ENCODE measurements around the gene SH3GL1. TPM values are rescaled to one million over a fixed set of nuclear protein-coding genes. Genes with fewer than 3 reads are reported as not detected.

The SH3GL1 gene
- polyA plus RNA-seq, 1 donor (not counting 4 experiments of a cell fraction or from before 2014, with no cell fraction given), result 47.4 TPM

GRCh38 chr19:4318460-4318859 is 81.9 kb downstream of the SH3GL1 start:
- dilution Hi-C loops (cut with MboI; ENCODE audit: extremely low pct_ligation_motif_present, low sequenced_read_pairs), result no loop called here
- TF ChIP-seq EZH2 (IDR thresholded peaks at IDR 0.05; ENCODE audit: low read length) (no peak), CTCF (optimal IDR thresholded peaks at IDR 0.05 in 1 of 3, IDR thresholded peaks at IDR 0.05 in 1 of 3, conservative IDR thresholded peaks at IDR 0.05 in 1 of 3; ENCODE audit: extremely low read depth in 1 of 3, insufficient read depth in 2 of 3, low read length in 3 of 3) (no peak)

GRCh38 chr19:4316956-4317355 is 83.4 kb downstream of the SH3GL1 start:
- no peak overlapping the region for H3K9ac ChIP-seq (ENCODE audit: control insufficient read depth, extremely low read depth, insufficient read depth, low read length)
- H3K4me3 ChIP-seq (ENCODE audit: control insufficient read depth in 2 of 3, extremely low read depth in 1 of 3, insufficient read depth in 2 of 3, low read depth in 1 of 3, low read length in 3 of 3), result no peak overlapping the region
- H3K27ac ChIP-seq (ENCODE audit: control insufficient read depth, insufficient read depth, low read length), result no peak overlapping the region
- H3K36me3 ChIP-seq (ENCODE audit: control insufficient read depth in 2 of 2, extremely low read depth in 1 of 2, insufficient read depth in 2 of 2, low read length in 2 of 2), result no peaks in the 10 kb centered on the region
- H3K9me3 ChIP-seq (ENCODE audit: control insufficient read depth, low read depth, low read length), result no peaks in the 10 kb centered on the region
- H4K20me1 ChIP-seq (ENCODE audit: control insufficient read depth, extremely low read depth, insufficient read depth, low read length), result no peaks in the 10 kb centered on the region
- H3K4me1 ChIP-seq (ENCODE audit: control insufficient read depth, extremely low read depth, insufficient read depth, low read length), result no peaks in the 10 kb centered on the region
- no peak for TF ChIP-seq CTCF (optimal IDR thresholded peaks at IDR 0.05 in 1 of 3, IDR thresholded peaks at IDR 0.05 in 1 of 3, conservative IDR thresholded peaks at IDR 0.05 in 1 of 3; ENCODE audit: extremely low read depth in 1 of 3, insufficient read depth in 2 of 3, low read length in 3 of 3)
- H3K9me1 ChIP-seq (ENCODE audit: control insufficient read depth, extremely low read depth, insufficient read depth, low read length), result no peaks in the 10 kb centered on the region
- DNase-seq (ENCODE audit: low read depth, low spot score) (no peak), FAIRE-seq (no peak)
- H3K79me2 ChIP-seq (ENCODE audit: control insufficient read depth, insufficient read depth, low read length), result no peaks in the 10 kb centered on the region
- no peak overlapping the region for H3K4me2 ChIP-seq (ENCODE audit: control insufficient read depth, extremely low read depth, insufficient read depth, low read depth, low read length)
- dilution Hi-C loops (cut with MboI; ENCODE audit: extremely low pct_ligation_motif_present, low sequenced_read_pairs), result no loop called here
- no peaks in the 10 kb centered on the region for H3K27me3 ChIP-seq (ENCODE audit: control insufficient read depth, extremely low read depth, insufficient read depth, low read length)
- H2AFZ ChIP-seq (ENCODE audit: control insufficient read depth, low read length), result no peak overlapping the region

More at GRCh38 chr19:4318460-4318859, 81.9 kb downstream of the SH3GL1 start:
- no peak overlapping the region for H3K4me3 ChIP-seq (ENCODE audit: control insufficient read depth in 2 of 3, extremely low read depth in 1 of 3, insufficient read depth in 2 of 3, low read depth in 1 of 3, low read length in 3 of 3)
- H3K9me3 ChIP-seq (ENCODE audit: control insufficient read depth, low read depth, low read length), result no peaks in the 10 kb centered on the region
- no peak for DNase-seq (ENCODE audit: low read depth, low spot score)
- no peak overlapping the region for H3K27ac ChIP-seq (ENCODE audit: control insufficient read depth, insufficient read depth, low read length)
- H3K9ac ChIP-seq (ENCODE audit: control insufficient read depth, extremely low read depth, insufficient read depth, low read length), result no peak overlapping the region
- no peaks in the 10 kb centered on the region for H3K79me2 ChIP-seq (ENCODE audit: control insufficient read depth, insufficient read depth, low read length)
- H4K20me1 ChIP-seq (ENCODE audit: control insufficient read depth, extremely low read depth, insufficient read depth, low read length), result no peaks in the 10 kb centered on the region
- FAIRE-seq, result no peak
- H3K27me3 ChIP-seq (ENCODE audit: control insufficient read depth, extremely low read depth, insufficient read depth, low read length), result no peaks in the 10 kb centered on the region
- H3K36me3 ChIP-seq (ENCODE audit: control insufficient read depth in 2 of 2, extremely low read depth in 1 of 2, insufficient read depth in 2 of 2, low read length in 2 of 2), result no peaks in the 10 kb centered on the region
- H3K9me1 ChIP-seq (ENCODE audit: control insufficient read depth, extremely low read depth, insufficient read depth, low read length), result no peaks in the 10 kb centered on the region
- H2AFZ ChIP-seq (ENCODE audit: control insufficient read depth, low read length), result no peak overlapping the region
- H3K4me1 ChIP-seq (ENCODE audit: control insufficient read depth, extremely low read depth, insufficient read depth, low read length), result no peaks in the 10 kb centered on the region
- no peak overlapping the region for H3K4me2 ChIP-seq (ENCODE audit: control insufficient read depth, extremely low read depth, insufficient read depth, low read depth, low read length)

Measured in keratinocyte (primary cell).